Fibroblast of lung (primary cell): Measurements from ENCODE around the gene DOK4.

ENCODE experiments used
- CTCF ChIP-seq, 2 donors: IDR thresholded peaks in 1 of 2; conservative IDR thresholded peaks in 1 of 2; 1 replicate in 1 of 2; 2 replicates in 1 of 2; pipeline ENCODE4 v1.5.1; 2011 to 2012; ENCODE audit warnings: low read length in 2 of 2, control low read depth in 1 of 2, inconsistent platforms in 1 of 2, low read depth in 1 of 2, mild to moderate bottlenecking in 1 of 2
- EZH2 ChIP-seq: IDR thresholded peaks from 2 replicates; pipeline ENCODE4 v1.5.1; 2012; ENCODE audit warnings: low read length, control low read depth, mild to moderate bottlenecking; ENCODE audit errors: missing control alignments

- TF ChIP-seq CTCF (conservative IDR thresholded peaks at IDR 0.05 in 1 of 2, IDR thresholded peaks at IDR 0.05 in 1 of 2; ENCODE audit: low read depth in 1 of 2, low read length in 2 of 2) (no peak), EZH2 (no peak)
Observed at GRCh38 chr16:57476546-57477410, 9.5 kb downstream of the DOK4 start.
